HG03139 (cell line): ENCODE data around the gene AMBRA1.
"Not testable (repeated sequence)": the region's sequence is repeated elsewhere in the genome, so short reads cannot be mapped to it uniquely, and the experiment has no call there.

Source experiments
- ATAC-seq: cut with Tn5 transposase; IDR thresholded peaks from one replicate; pipeline ENCODE4 v1.9.1; 2021; ENCODE audit not compliant: unreplicated experiment

The AMBRA1 gene

DNA sequence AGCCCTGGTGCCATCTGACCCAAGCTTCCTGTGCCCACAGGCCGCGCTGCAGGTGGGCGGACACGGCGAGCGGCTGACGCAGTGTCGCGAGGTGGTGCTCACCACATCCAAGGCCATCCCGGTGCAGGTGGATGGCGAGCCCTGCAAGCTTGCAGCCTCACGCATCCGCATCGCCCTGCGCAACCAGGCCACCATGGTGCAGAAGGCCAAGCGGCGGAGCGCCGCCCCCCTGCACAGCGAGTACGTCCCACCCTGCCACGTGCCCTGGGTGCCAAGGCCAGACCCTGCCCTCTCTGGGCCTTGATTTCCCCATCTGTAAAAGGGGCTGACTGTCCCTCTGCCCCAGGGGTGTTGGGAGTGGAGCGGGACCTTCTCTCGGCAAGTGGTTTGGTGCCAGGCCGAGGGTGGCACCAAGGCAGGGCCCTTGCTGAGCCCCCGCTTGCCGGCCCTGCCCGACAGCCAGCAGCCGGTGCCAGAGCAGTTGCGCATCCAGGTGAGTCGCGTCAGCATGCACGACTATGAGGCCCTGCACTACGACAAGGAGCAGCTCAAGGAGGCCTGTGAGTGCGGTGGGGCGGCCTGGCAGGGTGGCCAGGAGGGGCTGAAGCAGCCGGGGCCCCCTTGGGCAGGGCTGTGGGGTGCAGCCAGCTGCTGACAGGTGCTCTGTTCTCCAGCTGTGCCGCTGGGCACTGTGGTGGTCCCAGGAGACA lies 218.3 kb downstream of the AMBRA1 start:
- ATAC-seq, result no peak

DNA sequence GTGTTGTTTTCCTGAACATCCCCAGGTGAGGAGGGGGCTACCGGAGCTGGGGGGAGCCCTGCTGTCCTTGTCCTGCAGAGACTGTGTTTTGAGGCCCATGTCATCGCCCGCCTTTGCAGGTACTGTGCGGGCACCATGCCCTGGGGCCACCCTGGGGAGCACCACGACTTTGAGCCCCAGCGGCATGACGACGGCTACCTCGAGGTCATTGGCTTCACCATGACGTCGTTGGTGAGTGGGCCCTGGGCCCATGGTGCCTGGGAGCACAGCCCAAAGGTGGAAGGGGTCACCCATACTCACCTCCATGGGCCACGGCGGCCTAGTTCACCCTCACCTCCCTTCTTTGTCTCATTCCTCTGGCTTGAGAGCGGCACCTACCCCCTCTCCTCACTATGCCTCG lies 219.0 kb downstream of the AMBRA1 start:
- no peak for ATAC-seq

DNA sequence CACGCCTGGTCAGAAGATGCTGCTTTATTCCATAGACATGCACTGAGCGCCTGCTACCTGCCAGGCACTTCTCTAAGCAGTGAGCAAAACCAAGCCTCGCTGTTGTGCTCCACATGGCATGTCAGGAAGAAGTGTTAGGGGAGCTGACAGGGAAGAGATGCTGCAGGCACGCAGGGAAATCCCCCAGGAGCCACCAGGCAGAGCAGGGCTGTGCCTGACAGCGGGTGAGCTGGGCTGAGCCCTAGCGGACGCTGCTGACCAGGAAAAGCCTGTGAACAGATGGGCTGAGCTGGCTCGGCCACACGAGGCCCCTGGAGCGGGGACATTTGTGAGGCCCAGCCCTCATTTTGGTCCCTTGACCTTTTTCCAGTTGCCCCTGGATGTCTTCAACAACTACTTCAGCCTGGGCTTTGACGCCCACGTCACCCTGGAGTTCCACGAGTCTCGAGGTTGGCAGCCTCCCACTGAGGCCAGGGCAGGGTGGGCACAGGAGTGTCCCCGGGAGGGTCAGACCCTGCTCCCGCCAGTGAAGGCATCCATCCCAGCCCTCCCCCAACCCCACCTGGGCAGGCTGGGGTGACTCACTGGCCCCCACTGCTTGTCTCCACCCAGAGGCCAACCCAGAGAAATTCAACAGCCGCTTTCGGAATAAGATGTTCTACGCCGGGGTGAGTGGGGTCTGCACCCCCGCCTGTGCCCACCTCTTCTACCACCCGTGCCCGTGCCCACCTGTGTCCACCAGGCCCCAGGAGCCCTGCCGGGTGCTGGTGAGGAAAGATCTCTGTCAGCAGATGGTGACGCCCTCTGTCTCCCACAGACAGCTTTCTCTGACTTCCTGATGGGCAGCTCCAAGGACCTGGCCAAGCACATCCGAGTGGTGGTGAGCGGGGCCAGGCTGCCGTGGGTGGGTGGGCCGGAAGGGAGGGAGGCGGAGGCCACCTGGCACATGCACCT lies 219.8 kb downstream of the AMBRA1 start:
- no peak for ATAC-seq

DNA sequence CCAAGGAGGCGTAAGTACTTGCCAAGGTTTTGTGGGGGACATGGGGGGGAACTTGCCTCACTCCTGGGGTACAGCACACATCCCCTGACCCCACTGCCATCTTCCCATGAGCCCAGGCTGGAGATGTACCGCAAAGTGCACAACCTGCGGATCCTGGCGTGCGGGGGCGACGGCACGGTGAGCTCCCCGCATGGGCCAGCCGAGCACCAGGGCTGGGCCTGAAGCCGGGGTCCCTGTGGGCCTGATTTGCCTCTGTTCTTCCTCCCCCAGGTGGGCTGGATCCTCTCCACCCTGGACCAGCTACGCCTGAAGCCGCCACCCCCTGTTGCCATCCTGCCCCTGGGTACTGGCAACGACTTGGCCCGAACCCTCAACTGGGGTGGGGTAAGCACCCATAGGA lies 221.3 kb downstream of the AMBRA1 start:
- not testable (repeated sequence) for ATAC-seq

DNA sequence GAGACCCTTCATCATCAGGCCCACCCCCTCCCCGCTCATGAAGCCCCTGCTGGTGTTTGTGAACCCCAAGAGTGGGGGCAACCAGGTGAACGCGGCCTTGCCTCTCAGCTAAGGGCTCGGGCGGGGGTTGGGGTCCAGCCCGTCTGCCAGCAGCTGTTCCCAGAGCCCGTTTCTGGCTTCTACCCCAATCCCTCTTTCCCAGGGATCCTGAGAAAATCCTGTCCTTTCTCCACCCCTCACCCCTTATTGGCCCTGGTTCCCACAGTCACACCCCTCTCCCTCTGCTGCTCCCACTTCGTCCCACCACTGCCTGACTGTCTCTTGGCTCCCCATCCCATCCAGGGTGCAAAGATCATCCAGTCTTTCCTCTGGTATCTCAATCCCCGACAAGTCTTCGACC lies 221.7 kb downstream of the AMBRA1 start:
- no peak for ATAC-seq

DNA sequence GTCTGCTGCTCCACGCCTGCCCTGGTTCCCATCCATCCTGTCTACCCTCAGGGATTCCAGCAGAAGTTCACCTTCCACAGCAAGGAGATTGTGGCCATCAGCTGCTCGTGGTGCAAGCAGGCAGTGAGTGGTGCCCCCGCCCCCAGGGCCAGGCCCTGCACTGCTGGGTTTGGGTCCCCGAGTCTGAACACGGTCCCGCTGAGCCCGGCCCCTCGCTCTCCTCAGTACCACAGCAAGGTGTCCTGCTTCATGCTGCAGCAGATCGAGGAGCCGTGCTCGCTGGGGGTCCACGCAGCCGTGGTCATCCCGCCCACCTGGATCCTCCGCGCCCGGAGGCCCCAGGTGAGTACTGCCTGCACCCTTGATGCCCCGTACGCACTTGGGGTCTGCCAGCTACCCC lies 222.6 kb downstream of the AMBRA1 start:
- not testable (repeated sequence) for ATAC-seq

DNA sequence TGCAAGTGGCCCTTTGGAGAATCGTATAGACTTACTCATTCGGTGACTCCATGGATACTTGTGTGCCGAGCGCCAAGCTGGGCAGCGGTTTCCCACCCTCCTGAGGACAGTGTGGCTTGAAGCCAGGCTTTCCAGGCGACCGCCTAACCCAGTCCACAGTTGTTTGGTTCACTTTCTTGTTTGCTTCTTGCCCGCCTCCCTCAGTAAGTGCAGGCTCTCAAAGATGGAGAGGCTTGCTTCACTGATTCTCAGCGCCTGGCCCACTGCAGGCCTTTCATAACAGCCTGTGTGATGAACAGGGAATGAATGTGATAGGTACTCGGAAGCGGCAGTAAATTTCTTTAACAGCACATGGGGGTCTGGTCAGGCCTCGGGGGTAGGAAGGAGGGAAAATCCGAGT lies 223.6 kb downstream of the AMBRA1 start:
- no peak for ATAC-seq

DNA sequence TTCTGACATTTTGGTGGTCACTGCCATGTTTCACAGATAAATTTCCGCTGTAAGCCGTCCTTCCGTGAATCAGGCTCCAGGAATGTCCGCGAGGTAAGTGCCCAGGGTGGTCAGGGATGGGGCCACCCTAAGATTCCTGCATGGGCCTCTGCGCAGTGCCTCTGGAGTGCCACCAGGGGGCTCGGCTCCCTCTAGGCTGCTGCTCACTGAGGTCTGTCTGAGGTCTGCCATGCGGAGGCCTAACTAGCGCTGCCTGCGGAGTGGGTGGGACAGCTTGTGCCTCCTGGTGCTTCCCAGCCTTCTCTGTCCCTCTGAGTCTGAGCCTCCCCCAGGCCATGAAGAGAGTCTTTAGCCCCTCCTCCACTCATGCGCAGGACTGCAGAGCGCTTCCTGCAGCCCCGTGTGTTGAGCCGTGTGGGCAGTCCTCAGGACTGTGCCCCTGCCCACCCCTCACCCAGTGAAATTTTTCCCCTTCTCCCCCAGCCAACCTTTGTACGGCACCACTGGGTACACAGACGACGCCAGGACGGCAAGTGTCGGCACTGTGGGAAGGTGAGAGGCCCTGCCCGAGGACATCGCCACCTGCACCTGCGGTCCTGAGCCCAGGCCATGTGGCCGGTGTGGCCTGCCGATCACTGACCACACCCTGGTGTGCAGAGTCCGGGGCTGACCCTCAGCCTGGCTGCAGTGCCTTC lies 224.2 kb downstream of the AMBRA1 start:
- no peak for ATAC-seq

DNA sequence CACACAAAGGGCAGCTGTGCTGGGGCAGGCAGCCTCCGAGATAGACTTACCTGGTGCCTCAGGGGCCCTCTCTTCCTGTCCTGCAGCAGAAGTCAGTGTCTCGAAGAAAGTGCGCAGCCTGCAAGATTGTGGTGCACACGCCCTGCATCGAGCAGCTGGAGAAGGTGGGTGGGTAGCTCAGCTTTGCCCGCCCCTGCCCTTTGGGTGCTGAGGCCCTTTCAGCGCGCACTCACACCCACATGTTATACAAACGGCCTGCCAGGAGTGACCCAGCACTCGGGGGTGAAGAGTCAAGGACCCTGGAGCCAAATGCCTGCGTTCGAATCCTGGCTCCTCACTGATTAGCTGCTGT lies 225.9 kb downstream of the AMBRA1 start:
- no peak for ATAC-seq

DNA sequence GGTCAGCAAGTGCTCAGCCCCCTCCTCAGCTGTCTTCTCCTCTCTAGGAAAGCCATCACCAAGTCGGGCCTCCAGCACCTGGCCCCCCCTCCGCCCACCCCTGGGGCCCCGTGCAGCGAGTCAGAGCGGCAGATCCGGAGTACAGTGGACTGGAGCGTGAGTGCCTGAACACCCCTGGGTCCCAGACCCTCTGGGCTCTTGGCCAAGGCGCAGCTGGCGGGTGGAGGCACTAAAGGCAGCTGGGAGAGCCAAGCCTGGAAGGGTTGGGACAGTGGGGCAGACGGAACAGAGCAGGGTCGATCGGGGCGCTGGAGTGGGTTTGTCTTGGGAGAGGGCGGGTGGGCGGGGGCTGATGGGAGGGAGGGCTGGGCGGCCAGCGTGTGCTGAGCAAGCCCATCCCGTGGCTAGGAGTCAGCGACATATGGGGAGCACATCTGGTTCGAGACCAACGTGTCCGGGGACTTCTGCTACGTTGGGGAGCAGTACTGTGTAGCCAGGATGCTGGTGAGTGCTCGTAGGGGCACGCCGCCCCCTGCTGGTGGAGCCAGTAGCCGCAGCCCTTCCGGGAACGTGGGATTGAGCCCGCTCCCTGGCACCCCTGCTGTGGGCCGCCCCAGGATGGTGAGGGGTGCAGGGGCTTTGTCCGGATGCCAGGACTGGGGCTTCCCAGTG lies 226.4 kb downstream of the AMBRA1 start:
- ATAC-seq, result no peak

DNA sequence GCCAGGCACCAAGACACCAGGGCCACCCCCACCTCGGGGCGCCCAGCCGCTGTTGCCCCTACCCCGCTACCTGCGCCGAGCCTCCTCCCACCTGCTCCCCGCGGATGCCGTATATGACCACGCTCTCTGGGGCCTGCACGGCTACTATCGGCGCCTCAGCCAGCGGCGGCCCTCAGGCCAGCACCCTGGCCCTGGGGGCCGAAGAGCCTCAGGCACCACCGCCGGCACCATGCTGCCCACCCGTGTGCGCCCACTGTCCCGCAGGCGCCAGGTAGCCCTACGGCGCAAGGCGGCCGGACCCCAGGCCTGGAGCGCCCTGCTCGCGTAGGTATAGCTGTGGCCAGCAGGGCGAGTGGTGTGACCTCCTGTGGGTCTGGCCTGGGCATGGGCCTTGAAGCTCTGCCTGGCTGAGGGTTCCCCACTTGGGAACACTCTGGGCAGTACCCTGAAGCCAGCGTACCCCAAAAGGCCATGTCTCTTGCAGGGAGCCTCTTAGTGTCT lies 227.1 kb downstream of the AMBRA1 start:
- ATAC-seq, result no peak

DNA sequence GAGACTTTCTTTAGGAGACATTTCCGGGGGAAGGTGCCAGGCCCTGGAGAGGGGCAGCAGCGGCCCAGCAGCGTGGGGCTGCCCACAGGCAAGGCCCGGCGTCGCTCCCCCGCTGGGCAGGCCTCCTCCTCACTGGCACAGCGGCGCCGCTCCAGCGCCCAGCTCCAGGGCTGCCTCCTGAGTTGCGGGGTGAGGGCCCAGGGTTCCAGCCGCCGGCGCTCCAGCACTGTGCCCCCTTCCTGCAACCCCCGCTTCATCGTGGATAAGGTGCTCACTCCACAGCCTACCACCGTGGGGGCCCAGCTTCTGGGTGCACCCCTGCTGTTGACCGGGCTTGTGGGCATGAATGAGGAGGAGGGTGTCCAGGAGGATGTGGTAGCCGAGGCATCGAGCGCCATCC lies 227.6 kb downstream of the AMBRA1 start:
- ATAC-seq, result no peak

DNA sequence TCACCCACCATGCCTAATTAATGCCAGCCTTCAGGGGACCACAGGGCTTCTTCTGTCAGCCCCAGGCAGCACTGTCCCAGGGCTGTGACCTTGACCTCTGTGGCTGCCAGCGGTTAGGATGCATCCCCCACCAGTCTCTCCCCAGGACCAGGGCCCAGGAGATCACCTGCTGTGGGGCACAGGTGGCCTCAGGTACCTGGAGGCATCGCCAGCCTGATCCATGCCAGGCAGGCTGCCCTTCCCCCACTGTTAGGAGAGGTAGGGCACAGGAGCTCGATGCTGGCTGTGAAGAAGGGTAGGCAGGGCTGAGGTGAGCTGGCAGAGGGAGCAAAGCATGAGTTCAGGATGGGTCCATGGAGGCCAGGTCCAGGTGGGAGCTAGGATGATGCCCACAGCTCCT lies 229.0 kb downstream of the AMBRA1 start:
- ATAC-seq, result no peak

DNA sequence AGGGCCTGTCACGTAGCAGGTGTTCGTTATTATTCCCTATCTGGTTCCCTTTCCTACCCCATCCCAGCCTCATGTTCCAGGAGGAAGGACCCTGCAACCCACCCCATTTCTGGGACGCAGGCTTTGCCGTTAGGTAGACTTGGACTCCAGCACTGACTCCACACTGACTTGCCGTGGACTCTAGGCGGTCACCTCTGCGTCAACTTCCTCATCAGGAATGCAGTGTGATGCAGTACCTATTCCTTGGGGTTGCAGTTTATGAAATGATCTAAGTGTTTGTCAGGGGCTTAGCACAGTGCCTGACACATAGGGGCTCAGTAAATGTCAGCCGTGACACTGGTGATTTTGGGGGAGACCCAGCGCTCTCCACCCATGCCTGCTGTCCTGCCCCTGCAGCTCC lies 229.8 kb downstream of the AMBRA1 start:
- no peak for ATAC-seq

DNA sequence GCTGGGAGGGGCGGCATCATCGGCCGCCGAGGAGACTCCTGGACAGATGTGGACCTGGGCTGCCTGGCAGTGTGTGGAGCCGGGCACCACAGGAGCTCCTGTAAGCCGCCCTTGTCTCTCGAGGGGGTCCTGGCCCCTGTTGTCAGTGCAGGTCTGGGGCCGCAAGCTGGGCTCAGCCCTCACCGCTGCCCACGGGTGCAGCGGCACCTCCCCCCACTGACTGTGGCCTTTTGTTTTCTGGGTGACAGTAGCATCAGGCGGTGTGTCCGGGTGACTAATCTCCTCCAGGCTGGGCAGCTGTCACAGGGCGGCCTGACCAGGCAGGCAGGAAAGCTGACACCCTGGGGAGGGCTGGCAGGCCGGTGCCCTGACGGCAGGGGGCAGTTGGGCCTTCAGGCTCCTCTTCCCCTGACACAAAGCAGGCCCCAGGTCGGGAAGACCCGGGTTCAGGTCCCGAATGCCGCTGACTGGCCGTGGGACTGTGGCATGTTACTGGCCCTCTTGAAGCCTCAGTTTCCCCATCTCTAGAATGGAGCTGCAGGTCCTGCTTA lies 230.3 kb downstream of the AMBRA1 start:
- ATAC-seq, result no peak

DNA sequence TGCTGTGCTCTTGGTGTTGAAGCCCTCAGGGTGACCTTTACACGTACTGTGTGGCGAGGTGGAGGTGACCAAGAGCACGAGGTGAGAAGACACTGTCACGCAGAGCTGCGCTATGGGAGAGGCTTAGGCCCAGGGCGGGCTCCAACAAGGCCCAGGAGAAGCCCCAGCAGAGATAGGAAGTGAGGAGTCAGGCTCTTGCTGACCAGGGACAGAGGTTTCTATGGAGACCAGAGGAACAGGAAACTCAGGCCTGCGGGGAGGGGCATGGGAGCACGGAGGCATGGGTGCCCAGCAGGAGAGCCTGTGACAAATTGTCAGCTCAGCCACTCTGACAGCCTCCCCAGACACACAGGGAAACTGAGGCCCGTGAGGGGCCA lies 230.8 kb downstream of the AMBRA1 start:
- no peak for ATAC-seq

DNA sequence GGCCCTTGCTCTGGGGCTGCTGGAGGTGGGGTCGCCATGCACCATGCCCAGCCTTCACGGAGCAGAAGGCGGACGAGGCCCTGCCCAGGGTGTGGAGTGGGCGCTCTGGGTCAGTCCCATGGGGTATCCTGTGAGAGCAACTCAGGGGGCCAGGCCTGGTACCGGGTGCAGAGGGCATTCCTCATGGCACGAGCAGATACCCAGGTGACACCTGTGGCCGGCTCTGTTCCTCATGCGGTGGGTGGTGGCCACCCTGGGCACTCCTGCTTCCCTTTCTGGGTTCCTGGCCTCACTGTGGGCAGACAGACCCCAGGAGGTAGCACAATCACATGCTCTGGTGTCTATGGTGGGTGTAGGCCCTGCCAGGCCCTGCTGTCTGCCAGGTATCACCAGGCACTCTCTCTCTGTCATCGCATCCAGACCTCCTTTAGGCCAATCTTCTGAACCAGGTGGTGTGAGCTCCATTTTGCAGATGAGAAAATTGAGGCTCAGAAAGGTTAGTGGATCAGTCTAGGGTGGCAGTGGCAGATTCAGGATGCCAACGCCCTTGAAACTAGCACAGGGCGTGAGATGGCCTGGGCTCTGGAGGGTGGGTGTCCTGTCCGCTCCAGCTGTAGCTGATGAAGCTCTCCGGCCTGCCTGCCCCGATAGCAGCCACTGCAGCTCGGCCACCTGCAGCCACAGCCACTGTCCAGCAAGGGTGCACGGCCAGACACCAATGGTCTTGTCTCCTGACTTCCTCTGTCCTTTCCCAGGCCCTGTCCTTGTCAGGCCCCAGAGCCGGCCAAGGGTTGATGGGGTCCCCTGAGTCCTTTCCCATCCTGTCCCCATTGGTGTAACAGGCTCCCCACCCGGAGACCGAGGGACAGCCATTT lies 231.4 kb downstream of the AMBRA1 start:
- ATAC-seq, result no peak

DNA sequence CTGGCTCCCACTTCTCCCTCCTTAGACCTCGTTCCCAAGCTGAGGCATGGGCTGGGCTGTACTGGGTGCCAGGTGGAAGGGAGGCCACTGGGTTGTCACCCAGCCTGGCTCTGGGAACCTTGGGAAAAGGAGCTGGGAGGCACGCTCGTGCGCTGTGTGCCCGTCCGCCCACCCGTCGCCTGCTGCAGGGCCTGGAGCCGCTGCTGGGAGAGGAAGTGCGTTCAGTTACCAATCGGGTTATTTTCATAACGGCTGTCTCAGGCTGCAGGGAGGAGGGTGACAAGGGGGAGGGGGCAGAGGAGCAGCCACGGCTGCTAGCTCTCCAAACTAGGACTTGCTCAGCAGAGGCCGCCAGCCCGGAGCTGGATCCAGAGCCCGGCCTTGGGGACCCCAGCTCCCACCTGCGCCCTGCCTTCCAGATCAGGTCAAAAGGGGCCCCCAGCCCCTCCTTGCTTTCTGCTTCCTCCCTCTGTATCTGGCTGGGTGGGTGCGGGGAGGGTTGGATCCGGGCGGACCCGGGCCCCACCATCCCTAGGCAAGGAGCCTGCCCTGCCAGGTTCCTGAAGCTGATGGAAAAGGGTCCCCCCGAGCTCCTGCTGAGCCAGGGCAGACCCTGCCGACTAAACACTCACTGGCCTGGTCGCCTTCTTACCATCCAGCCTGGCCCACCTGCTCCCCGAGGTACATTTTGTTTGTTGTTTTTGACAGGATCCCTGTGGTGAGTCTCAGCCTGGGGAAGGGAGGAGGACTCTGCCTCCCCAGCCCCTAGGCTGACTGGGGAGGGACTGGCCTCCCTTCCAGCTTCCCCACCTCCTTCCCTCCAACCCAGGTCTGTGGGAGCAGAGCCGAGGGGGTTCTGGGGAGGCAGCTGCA lies 232.3 kb downstream of the AMBRA1 start:
- peak; percentile 84 for ATAC-seq

DNA sequence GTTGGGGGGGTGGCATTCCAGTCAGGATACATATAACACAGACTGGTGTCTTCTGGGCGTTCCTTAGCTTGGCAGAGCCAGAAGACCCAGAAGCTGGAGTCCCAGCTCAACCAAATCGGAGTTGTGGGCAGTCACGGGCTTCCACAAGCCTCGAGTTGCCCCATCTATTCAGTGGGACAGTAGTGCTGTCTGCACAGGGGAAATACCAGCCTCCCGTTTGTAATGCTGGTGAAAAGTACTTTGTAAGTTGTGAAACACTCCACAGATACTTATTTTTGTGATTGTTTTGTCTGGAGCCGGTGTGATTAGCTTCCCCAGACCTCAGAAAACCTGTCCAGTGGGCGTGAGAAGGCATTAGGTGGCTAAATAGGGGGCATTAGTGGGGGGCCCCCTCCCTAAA lies 232.9 kb downstream of the AMBRA1 start:
- no peak for ATAC-seq
